Bronchial epithelial cell (primary cell): ENCODE measurements around the gene SEMA3D. TPM values are rescaled to one million over a fixed set of nuclear protein-coding genes. Genes with fewer than 3 reads are reported as not detected.

Experiments used
- DNase-seq: peaks from one replicate; pipeline ENCODE4 v3.0.0-alpha.2; 2010; ENCODE audit warnings: low read depth
- FAIRE-seq: peaks from 2 replicates; lab custom pipeline; 2011; peaks lifted over from hg19 to GRCh38; lab: Jason Lieb, UNC
- H3K27me3 ChIP-seq: 2 replicates; pipeline ENCODE4 v1.5.1; 2011; ENCODE audit warnings: low read length; ENCODE audit not compliant: control insufficient read depth, insufficient read depth
- H3K36me3 ChIP-seq: 2 replicates; pipeline ENCODE4 v1.5.1; 2011; ENCODE audit warnings: low read length; ENCODE audit not compliant: control insufficient read depth, insufficient read depth
- H3K4me3 ChIP-seq: 2 replicates; pipeline ENCODE4 v1.5.1; 2011; ENCODE audit warnings: mild to moderate bottlenecking, low read depth, low read length, control low read depth
- total RNA-seq: library from RNA; depleted of rRNA; stranded (reverse); fragments of >200 nt; gene quantifications from 2 replicates; pipeline ENCODE4 v1.2.1, GENCODE V29; 2014
- TF ChIP-seq, protein P1 (sequence below): IDR thresholded peaks from 2 replicates; pipeline ENCODE4 v1.5.1; 2011; ENCODE audit warnings: mild to moderate bottlenecking, moderate library complexity, low read length, control low read depth, inconsistent platforms; ENCODE audit not compliant: insufficient read depth, severe bottlenecking

The SEMA3D gene
- total RNA-seq, 1 donor from 2014 or later, result 0.79 TPM

DNA sequence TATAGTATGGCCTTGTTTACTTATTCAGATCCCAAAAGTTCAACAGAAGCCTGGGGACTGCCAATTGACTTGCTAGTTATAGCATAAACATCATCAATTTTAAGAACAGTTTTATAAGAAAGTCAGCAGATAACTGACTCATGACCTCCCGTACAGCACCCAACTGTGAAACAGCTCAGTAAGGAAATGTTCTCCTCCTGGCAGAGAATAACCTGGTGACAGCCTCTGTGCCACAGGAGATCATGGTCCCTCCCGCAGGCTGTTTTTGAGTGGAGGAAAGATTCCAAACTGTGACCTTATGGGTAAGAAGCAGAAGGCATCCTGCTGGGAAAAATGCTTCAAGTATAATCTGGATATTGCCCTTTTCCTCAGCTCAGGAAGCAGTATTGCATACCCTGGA is 182.5 kb downstream of the SEMA3D start:
- DNase-seq (no peak), FAIRE-seq (no peak)
- H3K36me3 ChIP-seq, result no peaks in the 10 kb centered on the region
- no peak overlapping the region for H3K4me3 ChIP-seq
- TF ChIP-seq, protein P1, sequence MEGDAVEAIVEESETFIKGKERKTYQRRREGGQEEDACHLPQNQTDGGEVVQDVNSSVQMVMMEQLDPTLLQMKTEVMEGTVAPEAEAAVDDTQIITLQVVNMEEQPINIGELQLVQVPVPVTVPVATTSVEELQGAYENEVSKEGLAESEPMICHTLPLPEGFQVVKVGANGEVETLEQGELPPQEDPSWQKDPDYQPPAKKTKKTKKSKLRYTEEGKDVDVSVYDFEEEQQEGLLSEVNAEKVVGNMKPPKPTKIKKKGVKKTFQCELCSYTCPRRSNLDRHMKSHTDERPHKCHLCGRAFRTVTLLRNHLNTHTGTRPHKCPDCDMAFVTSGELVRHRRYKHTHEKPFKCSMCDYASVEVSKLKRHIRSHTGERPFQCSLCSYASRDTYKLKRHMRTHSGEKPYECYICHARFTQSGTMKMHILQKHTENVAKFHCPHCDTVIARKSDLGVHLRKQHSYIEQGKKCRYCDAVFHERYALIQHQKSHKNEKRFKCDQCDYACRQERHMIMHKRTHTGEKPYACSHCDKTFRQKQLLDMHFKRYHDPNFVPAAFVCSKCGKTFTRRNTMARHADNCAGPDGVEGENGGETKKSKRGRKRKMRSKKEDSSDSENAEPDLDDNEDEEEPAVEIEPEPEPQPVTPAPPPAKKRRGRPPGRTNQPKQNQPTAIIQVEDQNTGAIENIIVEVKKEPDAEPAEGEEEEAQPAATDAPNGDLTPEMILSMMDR, result no peak
- no peaks in the 10 kb centered on the region for H3K27me3 ChIP-seq

DNA sequence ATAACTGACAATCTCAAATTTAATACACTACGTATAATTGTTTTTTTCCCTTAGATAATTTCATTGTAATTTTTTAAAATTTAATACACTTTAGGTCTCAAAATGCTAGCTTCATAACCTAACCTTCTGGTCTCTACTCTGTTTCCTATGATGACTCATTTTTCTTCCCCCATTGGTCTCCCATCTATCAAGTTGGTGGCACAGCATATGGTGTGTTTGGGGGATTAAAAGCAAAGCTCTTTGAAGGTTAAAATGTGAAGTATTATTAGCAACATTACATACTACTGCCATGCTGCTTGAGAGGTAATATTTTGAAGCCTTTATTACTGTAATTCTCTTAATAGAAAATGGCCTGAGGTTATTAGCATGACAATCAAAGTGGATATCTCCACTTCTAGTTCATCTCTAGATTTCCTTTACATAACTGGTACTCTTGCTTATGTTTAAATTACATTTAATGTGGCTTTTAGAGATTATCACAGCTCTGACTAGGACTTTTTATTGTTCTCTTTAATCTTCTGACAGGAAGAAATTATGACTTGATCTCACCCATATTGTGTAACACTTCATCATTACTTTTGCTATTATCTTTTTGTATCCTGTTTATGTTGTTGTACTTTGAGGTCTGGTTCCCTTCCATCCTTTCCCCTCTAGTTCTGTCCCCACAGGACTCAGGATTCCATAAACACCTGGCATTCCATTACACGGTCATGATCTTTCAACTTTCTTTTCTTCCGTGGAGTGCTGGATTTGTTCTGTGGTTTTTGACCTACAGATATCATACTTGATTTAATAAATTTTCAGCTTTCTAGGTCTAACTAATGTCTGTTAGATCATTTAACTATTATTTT is 185.1 kb downstream of the SEMA3D start:
- DNase-seq (no peak), FAIRE-seq (no peak)
- no peaks in the 10 kb centered on the region for H3K36me3 ChIP-seq
- H3K4me3 ChIP-seq, result no peak overlapping the region
- TF ChIP-seq, protein P1, result no peak
- no peaks in the 10 kb centered on the region for H3K27me3 ChIP-seq

DNA sequence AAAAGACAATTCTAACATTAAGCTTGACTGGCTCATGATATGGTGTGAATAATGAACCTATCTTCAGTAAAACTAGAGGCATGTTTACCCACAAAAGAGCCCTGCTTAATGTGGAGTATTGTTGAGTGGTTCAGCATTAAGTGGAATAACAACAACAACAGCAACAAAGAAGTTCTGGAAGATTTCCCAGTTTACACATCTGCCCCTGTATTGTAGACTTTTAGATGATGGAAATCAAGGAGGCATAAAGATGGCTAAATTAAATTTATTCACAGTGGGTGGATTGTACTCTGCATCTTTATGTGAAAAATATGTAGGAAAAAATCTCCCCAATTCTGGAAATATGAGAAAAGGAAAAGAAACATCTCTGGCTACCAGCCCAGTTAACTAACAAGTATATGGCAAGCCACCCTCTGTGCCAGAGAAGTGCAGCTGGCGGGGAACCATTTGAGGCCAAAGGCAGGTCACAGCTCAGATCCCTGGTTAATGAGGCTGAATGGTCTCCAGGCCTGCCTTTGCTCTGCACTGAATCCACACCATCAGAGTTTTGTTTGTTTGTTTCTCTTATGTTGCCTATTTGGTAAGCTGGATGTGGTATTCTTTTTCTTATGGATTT is 186.0 kb downstream of the SEMA3D start:
- FAIRE-seq, result no peak
- no peak for DNase-seq
- H3K27me3 ChIP-seq, result no peaks in the 10 kb centered on the region
- no peak overlapping the region for H3K4me3 ChIP-seq
- H3K36me3 ChIP-seq, result no peaks in the 10 kb centered on the region
- TF ChIP-seq, protein P1, result no peak

DNA sequence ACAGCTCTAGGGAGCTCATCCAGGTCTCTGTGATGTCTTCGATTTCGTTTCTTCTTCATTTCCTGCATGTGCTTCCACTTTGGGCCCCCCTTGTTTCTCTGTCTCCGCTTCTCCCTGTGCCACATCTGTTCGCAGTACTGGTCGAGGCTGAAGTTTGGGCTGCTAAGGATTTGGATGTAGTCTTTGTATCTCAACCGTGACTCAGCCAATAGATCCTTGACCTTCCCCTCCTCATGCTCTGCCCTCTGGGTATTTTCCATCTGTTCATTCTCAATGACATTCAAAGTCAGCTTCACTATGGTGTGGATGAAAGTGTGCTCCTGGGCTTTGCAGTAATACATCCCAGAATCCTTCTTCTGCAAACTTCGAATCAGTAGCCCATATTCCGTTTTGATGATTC is 187.4 kb downstream of the SEMA3D start:
- FAIRE-seq (no peak), DNase-seq (no peak)
- TF ChIP-seq, protein P1, result no peak
- H3K4me3 ChIP-seq, result no peak overlapping the region
- H3K36me3 ChIP-seq, result no peaks in the 10 kb centered on the region
- H3K27me3 ChIP-seq, result no peaks in the 10 kb centered on the region

DNA sequence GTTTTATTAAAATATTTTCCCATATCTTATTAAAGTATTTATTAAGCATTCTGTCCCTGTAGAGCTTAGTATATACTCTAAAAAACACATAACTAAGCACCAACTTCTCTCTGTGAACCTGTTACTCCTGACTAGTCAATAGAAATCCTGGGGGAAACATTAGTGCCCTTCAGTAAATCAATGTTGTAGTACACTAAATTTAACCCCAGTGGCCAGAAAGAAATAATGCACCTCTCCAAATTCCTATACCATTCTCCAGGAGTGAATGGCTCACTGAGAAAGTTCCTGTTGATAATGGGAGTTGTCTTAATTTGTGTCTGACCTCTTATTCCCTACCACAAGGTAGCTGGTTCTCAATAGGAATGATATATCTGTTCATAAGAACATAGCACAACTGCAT is 188.2 kb downstream of the SEMA3D start:
- DNase-seq (no peak), FAIRE-seq (no peak)
- Histone ChIP-seq H3K36me3 (no peaks in the 10 kb centered on the region), H3K27me3 (no peaks in the 10 kb centered on the region), H3K4me3 (no peak overlapping the region)
- TF ChIP-seq, protein P1, result no peak
